HepG2 (cell line): ENCODE data around the gene TTC21B. TPM values are rescaled to one million over a fixed set of nuclear protein-coding genes. Genes with fewer than 3 reads are reported as not detected.

ENCODE experiments used
- ATAC-seq: fragments of 200-7000 bp; cut with Tn5 transposase; 3 replicates; pipeline ENCODE4 v1.9.1; 2020; ENCODE audit warnings: mild to moderate bottlenecking, moderate library complexity
- BruUV-seq: library from RNA; stranded (reverse); fragments of 400-500 nt; replicated peaks from 2 replicates; lab custom pipeline; 2021; lab: Mats Ljungman, UMichigan
- CTCF ChIA-PET: fragments of 300-600 bp; formaldehyde crosslinking; extraction: SDS; loops from one replicate; lab custom pipeline; 2021; ENCODE audit warnings: low total read pairs, inconsistent platforms, low intra/inter-chr PET ratio; lab: Yijun Ruan, JAX
- POLR2A ChIA-PET: fragments of 350-600 bp; sonication (Branson Sonifier 250); formaldehyde crosslinking; loops from one replicate; lab custom pipeline; 2020; ENCODE audit warnings: antibody characterized with exemption, inconsistent platforms; lab: Yijun Ruan, JAX
- DNase-seq: peaks from one replicate; pipeline ENCODE4 v3.0.0-alpha.2; 2015; ENCODE audit warnings: low spot score
- FAIRE-seq: peaks from 3 replicates; lab custom pipeline; 2011; peaks lifted over from hg19 to GRCh38; lab: Jason Lieb, UNC
- H2AFZ ChIP-seq: one replicate; pipeline ENCODE4 v1.6.1; 2011; ENCODE audit warnings: low read length, inconsistent platforms
- H3K27ac ChIP-seq: fragments of 300-600 bp; 3 replicates; pipeline ENCODE4 v1.8.0; 2011; ENCODE audit warnings: mixed run types, mild to moderate bottlenecking, mixed read lengths, low read length, inconsistent platforms; ENCODE audit not compliant: insufficient read depth; ENCODE audit errors: extremely low read length
- H3K27me3 ChIP-seq, 2 experiments: fragments of 200-600 bp in 1 of 2; 2 replicates in 1 of 2; 3 replicates in 1 of 2; pipeline versions ENCODE4 v1.6.0 to v1.8.0; 2011; ENCODE audit warnings: low read length in 2 of 2, mild to moderate bottlenecking in 2 of 2, moderate library complexity in 2 of 2, inconsistent platforms in 1 of 2; ENCODE audit not compliant: insufficient read depth in 2 of 2, control insufficient read depth in 1 of 2
- H3K36me3 ChIP-seq, 2 experiments: fragments of 200-600 bp in 1 of 2; replicated peaks in 1 of 2; 2 replicates in 1 of 2; 3 replicates in 1 of 2; pipeline versions ENCODE4 v1.5.1 to v1.8.0; 2011; ENCODE audit warnings: low read length in 2 of 2, inconsistent platforms in 1 of 2; ENCODE audit not compliant: insufficient read depth in 2 of 2, control insufficient read depth in 1 of 2
- H3K4me1 ChIP-seq: 2 replicates; pipeline ENCODE4 v1.5.1; 2012; ENCODE audit warnings: low read length, inconsistent platforms; ENCODE audit not compliant: insufficient read depth
- H3K4me2 ChIP-seq: 2 replicates; pipeline ENCODE4 v1.6.0; 2011; ENCODE audit warnings: low read depth, low read length, inconsistent platforms
- H3K4me3 ChIP-seq, 3 experiments: fragments of 200-600 bp in 1 of 3; sonication (generic), shearing (Covaris generic) in 1 of 3; replicated peaks in 1 of 3; 2 replicates each; pipeline ENCODE4 v1.5.1; 2011 to 2016; ENCODE audit warnings: low read length in 3 of 3, inconsistent platforms in 2 of 3, low read depth in 2 of 3, mild to moderate bottlenecking in 2 of 3, control low read depth in 1 of 3, mixed read lengths in 1 of 3; ENCODE audit not compliant: insufficient read depth in 1 of 3
- H3K79me2 ChIP-seq: one replicate; pipeline ENCODE4 v1.6.1; 2011; ENCODE audit warnings: low read length, inconsistent platforms; ENCODE audit not compliant: insufficient read depth
- H3K9ac ChIP-seq: 2 replicates; pipeline ENCODE4 v1.6.0; 2011; ENCODE audit warnings: mild to moderate bottlenecking, low read depth, low read length, inconsistent platforms; ENCODE audit not compliant: insufficient read depth
- H3K9me3 ChIP-seq: 2 replicates; pipeline ENCODE4 v1.5.1; 2012; ENCODE audit warnings: mild to moderate bottlenecking, low read length
- H4K20me1 ChIP-seq: 2 replicates; pipeline ENCODE4 v1.6.0; 2011; ENCODE audit warnings: inconsistent platforms, mild to moderate bottlenecking, low read length, moderate library complexity; ENCODE audit not compliant: insufficient read depth
- EP300 ChIP-seq, 3 experiments: sonication (generic) in 1 of 3; formaldehyde crosslinking in 1 of 3; IDR thresholded peaks; 2 replicates each; pipeline versions ENCODE4 v1.5.1 to v1.6.1; 2011 to 2020; ENCODE audit warnings: low read depth in 2 of 3, low read length in 2 of 3, borderline replicate concordance in 1 of 3, improper control_type of control experiment in 1 of 3, mild to moderate bottlenecking in 1 of 3, missing genetic modification reagents in 1 of 3, moderate library complexity in 1 of 3
- SETDB1 ChIP-seq: sonication (generic); formaldehyde crosslinking; IDR thresholded peaks from 2 replicates; pipeline ENCODE4 v1.5.1; 2020; ENCODE audit warnings: missing genetic modification reagents, mild to moderate bottlenecking, borderline replicate concordance
- YEATS2 ChIP-seq: sonication (generic); formaldehyde crosslinking; IDR thresholded peaks from 2 replicates; pipeline ENCODE4 v1.4.0; 2020; ENCODE audit warnings: missing genetic modification reagents, borderline replicate concordance
- ZBTB21 ChIP-seq: sonication (generic); formaldehyde crosslinking; IDR thresholded peaks from 2 replicates; pipeline ENCODE4 v1.4.0; 2020; ENCODE audit warnings: missing genetic modification reagents
- ZNF768 ChIP-seq: sonication (generic); formaldehyde crosslinking; IDR thresholded peaks from 2 replicates; pipeline ENCODE4 v1.4.0; 2020; ENCODE audit warnings: missing genetic modification reagents
- ZNF83 ChIP-seq: sonication (generic); formaldehyde crosslinking; IDR thresholded peaks from 2 replicates; pipeline ENCODE4 v1.4.0; 2020; ENCODE audit warnings: missing genetic modification reagents, mild to moderate bottlenecking, borderline replicate concordance
- ZNF891 ChIP-seq: sonication (generic); formaldehyde crosslinking; IDR thresholded peaks from 2 replicates; pipeline ENCODE4 v1.5.0; 2020; ENCODE audit warnings: mild to moderate bottlenecking, missing genetic modification reagents
- WGBS: methylation state at CpG from one replicate; pipeline ENCODE4 v1.1.6; 2017; ENCODE audit warnings: low lambda C conversion rate; 5-methylcytosine and 5-hydroxymethylcytosine counted together
- in situ Hi-C: cut with HindIII; loops from 2 replicates; pipeline ENCODE4 v1.10.0; 2017; ENCODE audit warnings: low pct_unique_long_range_greater_than_20kb; ENCODE audit not compliant: extremely low pct_ligation_motif_present
- intact Hi-C: fragments of 100-400 bp; cut with micrococcal nuclease; formaldehyde crosslinking; loops from one replicate; pipeline ENCODE4 v1.10.0; 2022; ENCODE audit not compliant: unreplicated experiment
- polyA plus RNA-seq, 8 experiments: library from polyadenylated mRNA; depleted of rRNA in 3 of 8; stranded (reverse) in 7 of 8; unstranded in 1 of 8; fragments of >200 nt; fragmentation: Illumina TruSeq in 4 of 8; extraction: Trizol in 4 of 8; gene quantifications; 2 replicates each; pipeline versions ENCODE4 v1.2.1 to v1.2.3, GENCODE V29; 2011 to 2016; ENCODE audit warnings: low read depth in 4 of 8, missing spikeins in 1 of 8, mixed read lengths in 1 of 8; ENCODE audit not compliant: insufficient read depth in 1 of 8
- total RNA-seq, 5 experiments: library from RNA; depleted of rRNA; stranded (reverse); fragments of >200 nt; fragmentation: Illumina TruSeq; extraction: Trizol; gene quantifications; 2 replicates each; pipeline ENCODE4 v1.2.3, GENCODE V29; 2016; ENCODE audit warnings: low read depth in 1 of 5
- TF ChIP-seq, protein P1 (sequence below), 2 experiments: fragments of 450-650 bp in 1 of 2; sonication (generic) in 1 of 2; formaldehyde crosslinking in 1 of 2; IDR thresholded peaks; 2 replicates each; pipeline versions ENCODE4 v1.6.1 to v1.8.0; 2016 to 2022; ENCODE audit warnings: antibody characterized with exemption in 1 of 2, mild to moderate bottlenecking in 1 of 2, missing genetic modification reagents in 1 of 2
- TF ChIP-seq, protein P2 (sequence below): sonication (generic); formaldehyde crosslinking; IDR thresholded peaks from 2 replicates; pipeline ENCODE4 v1.8.0; 2022; ENCODE audit warnings: mild to moderate bottlenecking, missing genetic modification reagents, moderate library complexity
- TF ChIP-seq, protein P3 (sequence below): sonication (generic); formaldehyde crosslinking; IDR thresholded peaks from 2 replicates; pipeline ENCODE4 v1.9.0; 2022; ENCODE audit warnings: missing genetic modification reagents, mild to moderate bottlenecking, borderline replicate concordance
- TF ChIP-seq, protein P4 (sequence below): sonication (generic); IDR thresholded peaks from 2 replicates; pipeline ENCODE4 v1.6.1; 2016; ENCODE audit warnings: low read depth, borderline replicate concordance

Gene TTC21B
- total and polyA plus RNA-seq, 2 of the 13 experiments (the other 11 are each of a cell fraction or from before 2014, with no cell fraction given) = 39.1 to 67.1 TPM

DNA sequence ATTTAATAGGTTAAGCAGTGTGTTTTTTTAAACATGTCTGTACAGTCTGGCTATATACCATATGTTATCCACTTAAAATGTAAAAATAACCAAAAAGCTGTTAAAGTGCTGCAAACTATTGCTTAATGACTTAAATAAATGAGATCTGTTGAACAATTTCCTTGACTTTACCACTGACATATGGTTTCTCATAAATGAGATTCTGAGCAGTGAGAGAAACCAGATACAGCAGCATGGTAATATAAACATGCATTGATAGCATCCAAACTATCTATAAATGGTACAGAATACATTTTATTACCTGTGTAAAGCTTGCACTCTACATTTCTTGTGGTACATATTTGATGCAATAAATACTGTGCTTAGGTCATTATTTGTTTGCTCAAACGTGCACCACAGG is 36.3 kb upstream of the TTC21B start:
- DNase-seq (no peak), FAIRE-seq (no peak), ATAC-seq (no peak)
- Histone ChIP-seq H3K4me2 (no peak overlapping the region), H3K9me3 (0 out of 2 replicates have a peak, but pooled peaks cover 8% of the 10 kb centered on the region), H3K4me3 (no peak overlapping the region), H3K9ac (no peak overlapping the region), H3K27me3 (no peaks in the 10 kb centered on the region), H3K4me1 (peaks cover 9% of the 10 kb centered on the region), H3K36me3 (no peaks in the 10 kb centered on the region), H3K79me2 (no peaks in the 10 kb centered on the region), H4K20me1 (no peaks in the 10 kb centered on the region), H2AFZ (no peak overlapping the region), H3K27ac (no peak overlapping the region)
- no TSS peak for BruUV-seq
- ChIA-PET POLR2A (no interaction called here), CTCF (no interaction called here)
- intact Hi-C loops (no loop called here), in situ Hi-C loops (no loop called here)
- 29% methylated on average over 1 of the region's 1 CpG for WGBS
- TF ChIP-seq, protein P1, sequence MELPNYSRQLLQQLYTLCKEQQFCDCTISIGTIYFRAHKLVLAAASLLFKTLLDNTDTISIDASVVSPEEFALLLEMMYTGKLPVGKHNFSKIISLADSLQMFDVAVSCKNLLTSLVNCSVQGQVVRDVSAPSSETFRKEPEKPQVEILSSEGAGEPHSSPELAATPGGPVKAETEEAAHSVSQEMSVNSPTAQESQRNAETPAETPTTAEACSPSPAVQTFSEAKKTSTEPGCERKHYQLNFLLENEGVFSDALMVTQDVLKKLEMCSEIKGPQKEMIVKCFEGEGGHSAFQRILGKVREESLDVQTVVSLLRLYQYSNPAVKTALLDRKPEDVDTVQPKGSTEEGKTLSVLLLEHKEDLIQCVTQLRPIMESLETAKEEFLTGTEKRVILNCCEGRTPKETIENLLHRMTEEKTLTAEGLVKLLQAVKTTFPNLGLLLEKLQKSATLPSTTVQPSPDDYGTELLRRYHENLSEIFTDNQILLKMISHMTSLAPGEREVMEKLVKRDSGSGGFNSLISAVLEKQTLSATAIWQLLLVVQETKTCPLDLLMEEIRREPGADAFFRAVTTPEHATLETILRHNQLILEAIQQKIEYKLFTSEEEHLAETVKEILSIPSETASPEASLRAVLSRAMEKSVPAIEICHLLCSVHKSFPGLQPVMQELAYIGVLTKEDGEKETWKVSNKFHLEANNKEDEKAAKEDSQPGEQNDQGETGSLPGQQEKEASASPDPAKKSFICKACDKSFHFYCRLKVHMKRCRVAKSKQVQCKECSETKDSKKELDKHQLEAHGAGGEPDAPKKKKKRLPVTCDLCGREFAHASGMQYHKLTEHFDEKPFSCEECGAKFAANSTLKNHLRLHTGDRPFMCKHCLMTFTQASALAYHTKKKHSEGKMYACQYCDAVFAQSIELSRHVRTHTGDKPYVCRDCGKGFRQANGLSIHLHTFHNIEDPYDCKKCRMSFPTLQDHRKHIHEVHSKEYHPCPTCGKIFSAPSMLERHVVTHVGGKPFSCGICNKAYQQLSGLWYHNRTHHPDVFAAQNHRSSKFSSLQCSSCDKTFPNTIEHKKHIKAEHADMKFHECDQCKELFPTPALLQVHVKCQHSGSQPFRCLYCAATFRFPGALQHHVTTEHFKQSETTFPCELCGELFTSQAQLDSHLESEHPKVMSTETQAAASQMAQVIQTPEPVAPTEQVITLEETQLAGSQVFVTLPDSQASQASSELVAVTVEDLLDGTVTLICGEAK (IDR thresholded peaks at IDR 0.05) = no peak
- TF ChIP-seq, protein P1 (CRISPR knock-in tag; IDR thresholded peaks at IDR 0.05) = no peak
- TF ChIP-seq ZNF768 (CRISPR knock-in tag) (no peak), SETDB1 (CRISPR knock-in tag) (no peak), YEATS2 (CRISPR knock-in tag) (no peak), ZBTB21 (CRISPR knock-in tag) (no peak), ZNF891 (no peak), ZNF83 (no peak), EP300 (IDR thresholded peaks at IDR 0.05; ENCODE audit: low read depth in 2 of 2, low read length in 2 of 2) (no peak), EP300 (CRISPR knock-in tag; IDR thresholded peaks at IDR 0.05; ENCODE audit: borderline replicate concordance) (no peak)
- TF ChIP-seq, protein P2, sequence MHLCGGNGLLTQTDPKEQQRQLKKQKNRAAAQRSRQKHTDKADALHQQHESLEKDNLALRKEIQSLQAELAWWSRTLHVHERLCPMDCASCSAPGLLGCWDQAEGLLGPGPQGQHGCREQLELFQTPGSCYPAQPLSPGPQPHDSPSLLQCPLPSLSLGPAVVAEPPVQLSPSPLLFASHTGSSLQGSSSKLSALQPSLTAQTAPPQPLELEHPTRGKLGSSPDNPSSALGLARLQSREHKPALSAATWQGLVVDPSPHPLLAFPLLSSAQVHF (CRISPR knock-in tag) = no peak
- TF ChIP-seq, protein P3, sequence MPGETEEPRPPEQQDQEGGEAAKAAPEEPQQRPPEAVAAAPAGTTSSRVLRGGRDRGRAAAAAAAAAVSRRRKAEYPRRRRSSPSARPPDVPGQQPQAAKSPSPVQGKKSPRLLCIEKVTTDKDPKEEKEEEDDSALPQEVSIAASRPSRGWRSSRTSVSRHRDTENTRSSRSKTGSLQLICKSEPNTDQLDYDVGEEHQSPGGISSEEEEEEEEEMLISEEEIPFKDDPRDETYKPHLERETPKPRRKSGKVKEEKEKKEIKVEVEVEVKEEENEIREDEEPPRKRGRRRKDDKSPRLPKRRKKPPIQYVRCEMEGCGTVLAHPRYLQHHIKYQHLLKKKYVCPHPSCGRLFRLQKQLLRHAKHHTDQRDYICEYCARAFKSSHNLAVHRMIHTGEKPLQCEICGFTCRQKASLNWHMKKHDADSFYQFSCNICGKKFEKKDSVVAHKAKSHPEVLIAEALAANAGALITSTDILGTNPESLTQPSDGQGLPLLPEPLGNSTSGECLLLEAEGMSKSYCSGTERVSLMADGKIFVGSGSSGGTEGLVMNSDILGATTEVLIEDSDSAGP (CRISPR knock-in tag) = no peak
- TF ChIP-seq, protein P4, sequence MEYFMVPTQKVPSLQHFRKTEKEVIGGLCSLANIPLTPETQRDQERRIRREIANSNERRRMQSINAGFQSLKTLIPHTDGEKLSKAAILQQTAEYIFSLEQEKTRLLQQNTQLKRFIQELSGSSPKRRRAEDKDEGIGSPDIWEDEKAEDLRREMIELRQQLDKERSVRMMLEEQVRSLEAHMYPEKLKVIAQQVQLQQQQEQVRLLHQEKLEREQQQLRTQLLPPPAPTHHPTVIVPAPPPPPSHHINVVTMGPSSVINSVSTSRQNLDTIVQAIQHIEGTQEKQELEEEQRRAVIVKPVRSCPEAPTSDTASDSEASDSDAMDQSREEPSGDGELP = no peak
